GM19239 (cell line): ENCODE measurements around the gene AK9.

Experiments
- DNase-seq: peaks from one replicate; pipeline ENCODE4 v3.0.0; 2011; ENCODE audit warnings: low spot score; ENCODE audit not compliant: insufficient read length
- FAIRE-seq: peaks from 2 replicates; lab custom pipeline; 2011; peaks lifted over from hg19 to GRCh38; lab: Jason Lieb, UNC

The AK9 gene

GRCh38 chr6:109449795-109450673 is 241.0 kb downstream of the AK9 start:
- no peak for FAIRE-seq

GRCh38 chr6:109449064-109449794 is 241.8 kb downstream of the AK9 start:
- FAIRE-seq (no peak), DNase-seq (no peak)

More at GRCh38 chr6:109449795-109450673, 241.0 kb downstream of the AK9 start:
- no peak for DNase-seq

- DNase-seq (no peak), FAIRE-seq (no peak)
Measured at GRCh38 chr6:109448615-109449014, 242.4 kb downstream of the AK9 start.

GRCh38 chr6:109447878-109448555 is 243.0 kb downstream of the AK9 start:
- DNase-seq (no peak), FAIRE-seq (no peak)

GRCh38 chr6:109447087-109447486 is 243.9 kb downstream of the AK9 start:
- no peak for FAIRE-seq
- DNase-seq = no peak

GRCh38 chr6:109446541-109446940 is 244.5 kb downstream of the AK9 start:
- FAIRE-seq = no peak
- no peak for DNase-seq

- DNase-seq = no peak
- FAIRE-seq = no peak
Measured at GRCh38 chr6:109446072-109446471, 244.9 kb downstream of the AK9 start.

- no peak for DNase-seq
- no peak for FAIRE-seq
Measured at GRCh38 chr6:109445382-109445781, 245.6 kb downstream of the AK9 start.

- no peak for FAIRE-seq
- DNase-seq = no peak
Measured at GRCh38 chr6:109443425-109443950, 247.5 kb downstream of the AK9 start.
